ENCODE data around the gene KCNAB3.
"Not testable (repeated sequence)": the region's sequence is repeated elsewhere in the genome, so short reads cannot be mapped to it uniquely, and the experiment has no call there.

Gene KCNAB3

DNA sequence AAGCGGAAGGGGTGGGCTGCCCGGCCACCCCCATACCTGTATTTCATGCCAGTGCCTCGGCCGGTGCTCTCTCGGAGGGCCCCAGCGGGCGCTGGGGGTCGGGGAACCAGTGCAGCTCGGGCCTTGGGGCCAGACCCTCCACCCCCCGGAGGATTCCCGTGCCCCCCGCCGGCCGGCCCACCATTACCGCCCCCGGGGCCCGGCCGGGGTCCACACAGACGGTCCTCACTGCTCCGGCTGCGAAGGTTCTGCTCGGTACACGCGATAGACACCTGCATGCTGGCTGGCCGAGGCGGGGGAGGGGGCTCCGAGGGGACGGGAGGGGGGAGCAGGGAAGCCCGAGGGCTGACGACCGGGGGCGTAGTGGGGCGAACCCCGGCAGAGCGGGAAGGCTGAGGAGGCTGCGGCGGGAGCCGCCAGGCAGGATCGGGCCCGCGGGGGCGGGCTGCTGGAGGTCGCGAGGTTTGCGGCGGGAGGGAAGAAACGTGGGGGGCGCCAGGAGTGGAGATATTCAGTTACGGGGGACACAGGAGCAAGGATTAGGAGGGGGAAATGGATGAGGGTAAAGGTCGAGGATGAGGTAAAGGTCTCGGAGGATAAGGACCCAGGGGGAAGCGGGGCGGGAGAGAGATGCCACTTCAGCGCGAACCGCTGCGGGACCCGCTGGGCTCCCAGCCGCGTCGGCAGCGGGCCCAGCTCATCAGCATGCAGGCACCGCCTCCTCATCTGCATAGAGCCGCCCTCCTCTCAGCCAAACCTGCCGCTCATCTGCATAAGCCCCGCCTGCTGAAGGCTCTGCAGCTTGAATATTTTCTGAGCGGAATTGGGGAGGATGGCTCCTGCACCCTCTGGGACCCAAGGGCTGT is at the start of gene KCNAB3:
Gene KCNAB3, minus strand, starts transcription at position 699 of the 866 bp plus-strand sequence. Its CDS starts 421 bp downstream, at position 278.
- no peak for DNase-seq

DNA sequence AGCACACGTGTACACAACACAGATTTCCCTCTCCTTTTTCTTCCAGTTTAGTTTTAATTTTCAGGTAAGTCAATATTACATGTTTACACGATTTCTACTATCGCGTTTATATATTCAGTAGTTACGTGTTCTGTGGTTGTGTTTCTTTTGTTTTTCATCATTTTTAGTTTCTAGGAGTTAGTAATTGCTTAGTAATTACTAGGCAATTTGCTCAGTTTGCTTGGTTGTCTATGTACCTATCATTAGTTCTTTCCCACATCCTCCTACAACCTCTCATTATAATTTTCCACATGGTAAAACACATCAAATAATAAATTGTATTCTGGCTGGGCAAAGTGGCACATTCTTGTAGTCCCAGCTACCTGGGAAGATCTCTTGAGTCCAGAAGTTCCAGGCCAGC is 48.1 kb upstream of the KCNAB3 start:
- no peak for DNase-seq

DNA sequence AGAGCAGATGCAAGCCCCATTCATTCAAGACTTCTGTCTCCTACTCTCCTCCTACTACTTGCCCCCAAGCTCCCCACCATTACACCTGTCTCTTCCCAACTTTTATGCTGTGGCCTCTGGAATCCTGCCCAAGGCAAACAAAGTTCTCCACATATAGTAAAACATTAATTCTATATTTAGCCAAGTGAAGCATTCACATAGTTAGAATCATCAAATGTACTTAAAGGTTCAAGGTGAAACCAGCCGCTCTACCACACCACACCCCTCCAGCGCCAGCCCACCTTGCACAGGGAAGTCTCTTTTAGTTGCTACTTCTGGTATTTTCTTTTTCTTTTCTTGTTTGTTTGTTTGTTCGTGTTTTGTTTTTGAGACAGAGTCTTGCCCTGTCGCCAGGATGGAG is 47.4 kb upstream of the KCNAB3 start:
- DNase-seq: no peak

DNA sequence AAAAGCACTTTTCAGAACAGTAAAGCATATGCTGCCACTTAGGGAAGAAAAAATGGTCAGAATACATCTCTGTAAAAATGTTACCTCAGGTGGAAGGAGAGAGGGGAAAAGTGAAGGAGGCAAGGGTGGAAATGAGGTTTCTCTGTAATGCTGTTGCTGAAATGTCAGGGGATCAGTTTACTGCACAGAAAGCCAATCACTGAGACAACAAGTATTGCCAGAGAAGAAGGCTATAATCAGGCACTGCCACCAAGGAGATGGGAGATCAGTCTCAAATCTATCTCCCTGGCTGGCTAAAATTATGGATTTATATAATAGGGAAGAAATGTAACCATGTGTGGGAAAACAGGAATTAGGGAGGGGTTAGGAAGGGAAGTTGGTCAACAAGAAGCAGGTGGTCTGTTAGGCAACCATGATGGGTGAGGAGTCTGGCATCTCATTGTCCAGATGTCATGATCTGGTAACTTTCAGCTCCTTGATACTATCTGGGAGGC is 45.0 kb upstream of the KCNAB3 start:
- no peak for DNase-seq

GRCh38 chr17:7972131-7972785 is 42.6 kb upstream of the KCNAB3 start:
- DNase-seq: no peak

DNA sequence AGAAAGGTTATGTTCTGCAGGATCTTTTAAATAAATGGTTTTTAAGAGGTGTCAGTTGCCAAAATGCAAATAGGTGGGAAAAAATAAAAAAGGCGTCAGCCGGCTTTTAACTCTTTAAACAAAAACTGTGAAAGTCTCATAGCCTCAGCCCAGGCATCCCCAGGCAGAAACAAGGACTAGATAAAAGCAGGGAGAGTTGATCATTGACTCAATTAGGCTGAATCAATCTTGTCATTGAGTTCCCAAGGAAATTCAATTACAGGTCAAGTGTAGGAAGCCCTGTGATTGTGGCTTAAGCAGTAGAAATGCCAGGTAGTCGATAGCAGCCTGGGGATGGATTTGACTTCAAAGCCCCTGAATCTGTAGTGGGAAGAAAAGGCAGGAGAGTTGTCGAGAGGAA is 42.0 kb upstream of the KCNAB3 start:
- DNase-seq: no peak

DNA sequence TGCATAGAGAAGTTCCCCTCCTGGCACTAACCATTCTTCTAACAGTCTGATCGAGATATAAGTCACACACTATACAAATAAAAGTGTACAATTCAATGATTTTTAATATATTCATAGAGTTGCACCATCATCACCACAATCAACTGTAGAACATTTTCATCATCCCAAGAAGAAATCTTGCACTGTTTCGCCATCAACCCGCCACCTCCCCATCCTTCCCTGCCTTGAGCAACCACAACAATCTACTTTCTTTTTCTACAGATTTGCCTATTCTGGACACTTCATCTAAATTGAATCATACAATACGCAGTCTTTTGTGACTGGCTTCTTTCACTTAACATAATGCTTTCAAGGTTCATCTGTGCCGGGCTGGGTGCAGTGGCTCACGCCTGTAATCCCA is 39.8 kb upstream of the KCNAB3 start:
- DNase-seq: no peak

- no peak for DNase-seq
Measured at GRCh38 chr17:7967751-7968150, 38.1 kb upstream of the KCNAB3 start.

DNA sequence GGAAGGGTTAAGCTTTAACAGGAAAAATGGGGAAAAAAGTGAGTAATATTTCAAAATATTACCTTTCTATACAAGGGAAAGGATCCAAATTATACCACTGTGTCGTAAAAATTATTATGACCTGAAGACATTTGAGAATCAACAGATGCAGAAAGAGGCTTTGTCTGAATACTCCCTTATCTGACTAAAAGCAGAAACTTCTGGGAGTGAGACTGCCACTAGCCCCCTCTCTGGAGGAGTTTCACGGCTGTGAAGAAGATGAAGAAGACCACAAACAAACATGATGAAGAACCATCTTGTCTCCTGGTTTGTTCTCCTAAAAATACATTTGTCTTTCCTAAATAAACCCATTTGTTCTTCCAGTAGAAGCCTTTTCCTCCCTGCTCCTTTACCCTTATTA is 31.8 kb upstream of the KCNAB3 start:
- no peak for DNase-seq

DNA sequence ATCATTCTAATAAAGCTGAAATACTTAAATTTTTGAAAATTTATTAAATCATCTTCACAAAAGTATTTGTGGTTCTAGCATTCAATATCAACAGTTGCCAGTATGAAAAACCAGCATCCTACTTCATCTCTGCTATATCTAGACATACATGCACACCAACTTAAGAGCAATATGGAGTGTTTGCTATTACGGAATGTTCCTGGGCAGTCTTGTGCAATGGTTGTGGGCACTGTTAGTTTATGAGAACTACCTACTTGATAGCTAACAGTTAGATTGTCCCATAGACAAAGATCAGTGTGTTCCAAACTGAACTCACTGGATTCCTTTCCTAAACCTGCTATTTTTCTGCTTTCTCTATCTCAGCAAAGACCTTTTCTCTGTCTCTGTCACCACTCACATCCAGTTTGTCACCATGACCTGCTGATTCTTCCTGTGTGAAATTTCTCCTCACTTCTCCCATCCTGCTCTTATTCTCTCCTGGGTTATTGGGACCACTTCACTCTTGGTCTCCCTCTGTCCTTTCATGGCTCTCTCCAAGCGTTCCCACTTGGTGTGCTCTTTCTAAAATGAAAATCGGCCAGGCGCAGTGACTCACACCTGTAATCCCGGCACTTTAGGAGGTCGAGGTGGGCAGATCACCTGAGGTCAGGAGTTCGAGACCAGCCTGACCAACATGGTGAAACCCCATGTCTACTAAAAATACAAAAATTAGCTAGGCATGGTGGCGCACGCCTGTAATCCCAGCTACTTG is 30.0 kb upstream of the KCNAB3 start:
- no peak for DNase-seq

GRCh38 chr17:7956228-7956965 is 26.7 kb upstream of the KCNAB3 start:
- DNase-seq: no peak

DNA sequence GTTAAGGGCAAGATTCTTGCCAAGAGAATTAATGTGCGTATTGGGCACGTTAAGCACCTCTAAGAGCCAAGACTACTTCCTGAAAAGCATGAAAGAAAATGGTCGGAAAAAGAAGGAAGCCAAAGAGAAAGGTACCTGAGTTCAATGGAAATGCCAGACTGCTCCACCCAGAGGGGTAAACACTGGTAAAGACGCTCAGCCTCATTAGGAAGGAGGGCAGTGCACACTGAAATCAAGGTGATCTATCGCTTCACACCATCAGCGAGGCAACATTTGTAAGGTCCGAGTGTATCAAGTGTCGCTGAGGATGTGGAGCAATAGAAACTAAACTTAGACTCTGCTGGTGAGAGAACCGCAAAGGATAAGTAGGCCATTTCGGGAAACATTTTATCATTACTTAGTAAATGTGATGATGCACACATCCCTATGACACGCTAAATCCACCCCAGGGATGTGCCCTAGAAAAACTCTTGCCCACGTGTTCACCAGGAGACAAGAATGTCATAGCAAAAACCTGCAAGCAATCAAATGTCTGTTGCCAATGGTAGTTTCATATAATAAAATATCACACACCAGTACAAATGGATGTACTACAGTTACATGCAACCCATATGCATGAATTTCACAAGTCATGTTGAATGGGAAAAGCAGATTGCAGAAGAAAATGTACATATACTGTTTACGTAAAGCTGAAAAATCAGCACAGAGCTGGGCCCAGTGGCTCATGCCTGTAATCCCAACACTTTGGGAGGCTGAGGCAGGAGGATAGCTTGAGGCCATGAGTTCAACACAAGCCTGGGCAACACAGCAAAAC is 26.0 kb upstream of the KCNAB3 start:
- DNase-seq: no peak

- DNase-seq: not testable (repeated sequence)
Measured at GRCh38 chr17:7953266-7953665, 23.6 kb upstream of the KCNAB3 start.

- no peak for DNase-seq
Measured at GRCh38 chr17:7951143-7951792, 21.6 kb upstream of the KCNAB3 start.

GRCh38 chr17:7950578-7950977 is 20.9 kb upstream of the KCNAB3 start:
- DNase-seq: no peak

DNA sequence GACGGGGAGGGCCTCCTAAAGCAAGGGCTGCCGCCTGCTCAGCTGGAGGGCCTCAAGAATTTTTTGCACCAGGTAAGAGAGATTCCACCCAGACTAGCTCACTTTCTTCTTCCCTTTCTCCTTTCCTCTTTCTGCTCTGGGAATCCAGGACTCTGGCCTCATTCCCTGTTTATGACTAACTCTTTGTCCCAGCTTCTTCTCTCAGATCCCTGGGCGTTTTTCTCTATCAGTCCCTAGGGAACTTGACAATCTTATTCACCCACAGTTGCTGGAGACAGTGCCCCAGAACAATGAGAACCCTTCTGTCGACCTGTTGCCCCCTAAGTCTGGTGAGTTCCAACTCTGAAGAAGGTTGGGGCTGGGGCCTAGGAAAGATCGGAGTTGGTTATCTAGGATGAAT is 18.0 kb upstream of the KCNAB3 start:
- no peak for DNase-seq

- no peak for DNase-seq
Measured at GRCh38 chr17:7946441-7946840, 16.8 kb upstream of the KCNAB3 start.

DNA sequence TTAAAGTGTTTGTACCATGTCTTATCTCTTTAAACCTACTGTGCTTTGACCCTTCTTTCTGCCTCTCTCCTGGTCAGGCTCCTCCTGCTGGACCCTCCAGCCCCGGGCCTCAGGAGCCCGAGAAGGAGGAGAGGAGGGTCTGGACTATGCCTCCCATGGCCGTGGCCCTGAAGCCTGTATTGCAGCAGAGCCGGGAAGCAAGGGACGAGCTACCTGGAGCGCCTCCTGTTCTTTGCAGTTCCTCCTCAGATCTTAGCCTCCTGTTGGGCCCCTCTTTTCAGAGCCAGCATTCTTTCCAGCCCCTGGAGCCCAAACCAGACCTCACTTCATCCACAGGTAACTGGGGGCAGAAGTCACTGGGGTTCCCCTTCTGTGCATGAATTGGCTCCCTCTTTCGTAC is 16.0 kb upstream of the KCNAB3 start:
- no peak for DNase-seq

DNA sequence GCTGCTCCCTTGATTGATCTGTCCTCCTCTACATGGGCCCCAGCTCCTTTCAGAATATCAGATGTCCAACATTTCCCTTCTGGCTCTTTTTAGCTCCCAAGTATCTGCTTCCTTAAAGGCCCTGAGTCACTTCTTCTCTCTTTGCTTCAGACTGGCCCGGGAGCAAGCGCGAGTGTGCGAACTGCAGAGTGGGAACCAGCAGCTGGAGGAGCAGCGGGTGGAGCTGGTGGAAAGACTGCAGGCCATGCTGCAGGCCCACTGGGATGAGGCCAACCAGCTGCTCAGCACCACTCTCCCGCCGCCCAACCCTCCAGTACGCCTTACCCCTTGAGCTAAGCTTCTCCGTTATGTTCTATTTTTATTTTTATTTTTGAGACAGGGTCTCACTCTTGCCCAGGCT is 14.7 kb upstream of the KCNAB3 start:
- DNase-seq: no peak

DNA sequence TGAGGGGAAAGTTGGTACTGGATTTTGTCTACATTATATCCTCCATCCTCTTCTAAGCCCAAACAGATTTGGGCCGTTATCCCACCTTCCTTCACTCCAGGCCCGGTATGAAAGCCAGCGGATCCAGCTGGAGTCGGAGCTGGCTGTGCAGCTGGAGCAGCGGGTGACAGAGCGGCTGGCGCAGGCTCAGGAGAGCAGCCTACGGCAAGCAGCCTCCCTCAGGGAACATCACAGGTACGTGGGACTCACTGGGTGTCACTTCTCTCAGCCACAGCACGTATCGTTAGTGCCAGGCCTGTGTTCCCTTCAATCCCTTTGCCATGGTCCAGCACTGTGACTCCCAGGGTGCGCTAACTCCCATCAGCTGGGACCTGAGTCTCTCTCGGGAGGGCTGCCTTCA is 13.6 kb upstream of the KCNAB3 start:
- no peak for DNase-seq

GRCh38 chr17:7940743-7941142 is 11.1 kb upstream of the KCNAB3 start:
- DNase-seq: no peak
